GM20431 (cell line): ENCODE measurements around the gene CFLAR.

Experiments
- in situ Hi-C: fragments of 300-500 bp; cut with MseI, MboI; formaldehyde crosslinking; loops from one replicate; pipeline ENCODE4 v1.15.0; 2020; ENCODE audit warnings: low sequenced_read_pairs; ENCODE audit not compliant: unreplicated experiment

The CFLAR gene

DNA sequence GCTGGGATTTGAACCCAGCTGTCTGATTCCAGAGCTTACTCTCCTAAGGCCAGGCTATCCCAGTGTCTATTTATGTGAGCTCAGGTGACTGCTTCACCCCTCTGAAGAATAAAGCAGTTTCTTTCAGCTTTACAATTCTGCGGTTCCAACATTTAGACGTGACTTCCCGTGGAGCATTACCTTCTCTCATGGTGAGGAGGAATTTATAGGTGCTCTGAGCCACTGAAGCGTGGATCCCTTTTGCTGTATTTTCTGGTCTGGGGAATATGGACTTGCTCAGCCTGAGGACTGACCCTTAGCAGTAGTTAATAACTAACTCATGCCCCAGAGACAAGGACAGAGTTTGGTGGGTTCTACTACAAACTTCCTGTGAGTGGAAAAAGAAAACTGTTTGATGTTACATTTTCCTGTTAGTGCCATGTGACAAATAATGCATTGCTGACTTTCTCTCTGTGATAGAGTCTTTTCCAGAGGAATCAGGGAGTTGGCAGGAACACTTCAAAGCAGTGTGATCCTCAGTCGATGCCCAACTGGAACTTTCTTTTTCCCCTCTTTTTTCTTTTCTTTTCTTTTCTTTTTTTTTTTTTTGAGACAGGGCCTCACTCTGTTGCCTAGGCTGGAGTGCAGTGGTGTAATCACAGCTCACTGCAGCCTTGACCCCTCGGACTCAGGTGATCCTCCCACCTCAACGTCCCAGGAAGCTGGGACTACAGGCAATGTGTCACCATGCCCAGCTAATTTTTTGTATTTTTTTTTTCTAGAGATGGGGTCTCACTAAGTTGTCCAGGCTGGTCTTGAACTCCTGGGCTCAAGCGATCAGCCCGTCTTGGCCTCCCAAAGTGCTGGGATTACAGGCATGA, 88.9 kb downstream of the CFLAR start:
- in situ Hi-C loops = no loop called here

DNA sequence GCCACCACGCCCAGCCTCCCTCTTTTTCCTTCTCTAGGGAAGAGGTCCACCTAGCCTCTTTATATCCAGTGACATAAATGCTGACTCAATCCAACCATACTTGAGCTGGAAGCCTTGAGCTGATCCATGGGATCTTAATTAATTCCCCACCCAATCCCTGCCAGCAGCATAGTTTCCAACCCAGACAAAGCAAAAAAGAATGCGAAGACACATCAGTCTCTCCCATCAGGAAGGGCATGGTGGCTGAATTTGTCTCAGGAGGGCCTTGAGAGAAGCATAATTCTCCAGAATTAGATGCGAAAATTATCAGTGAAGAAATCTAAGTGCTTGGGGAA, 89.5 kb downstream of the CFLAR start:
- in situ Hi-C loops = no loop called here

DNA sequence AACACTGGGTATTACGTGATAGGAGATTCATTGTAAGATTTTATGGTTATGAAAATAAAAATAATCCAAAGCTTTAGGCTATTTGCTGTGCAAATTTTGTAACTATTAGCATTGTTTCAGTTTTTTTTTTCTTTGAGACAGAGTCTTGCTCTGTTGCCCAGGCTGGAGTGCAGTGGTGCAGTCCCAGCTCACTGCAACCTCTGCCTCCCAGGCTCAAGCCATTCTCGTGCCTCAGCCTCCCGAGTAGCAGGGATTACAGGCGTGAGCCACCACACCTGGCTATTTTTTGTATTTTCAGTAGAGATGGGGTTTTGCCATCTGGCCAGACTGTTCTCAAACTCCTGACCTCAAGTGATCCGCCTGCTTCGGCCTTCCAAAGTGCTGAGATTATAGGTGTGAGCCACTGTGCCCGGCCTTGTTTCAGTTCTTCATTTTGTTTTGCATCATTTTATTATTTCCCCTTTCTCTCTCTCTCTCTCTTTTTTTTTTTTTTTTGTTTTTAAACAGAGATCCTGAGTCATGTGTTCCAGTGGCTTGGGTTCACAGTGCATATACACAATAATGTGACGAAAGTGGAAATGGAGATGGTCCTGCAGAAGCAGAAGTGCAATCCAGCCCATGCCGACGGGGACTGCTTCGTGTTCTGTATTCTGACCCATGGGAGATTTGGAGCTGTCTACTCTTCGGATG, 92.7 kb downstream of the CFLAR start:
- in situ Hi-C loops = no loop called here

DNA sequence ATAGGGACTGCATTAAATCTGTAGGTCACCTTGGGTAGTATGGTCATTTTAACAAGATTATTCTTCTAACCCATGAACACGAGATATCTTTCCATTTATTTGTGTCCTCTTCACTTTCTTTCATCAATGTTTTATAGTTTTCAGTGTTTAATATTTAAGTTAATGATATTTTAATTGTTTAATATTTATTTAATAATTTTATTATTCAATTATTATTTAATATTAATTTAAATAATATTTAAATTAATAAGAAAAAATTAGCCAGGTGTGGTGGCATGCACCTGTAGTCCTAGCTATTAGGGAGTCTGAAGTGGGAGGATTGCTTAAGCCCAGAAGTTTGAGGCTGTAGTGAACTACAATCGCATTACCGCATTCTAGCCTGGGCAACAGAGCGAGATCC, 100.0 kb downstream of the CFLAR start:
- in situ Hi-C loops = no loop called here

DNA sequence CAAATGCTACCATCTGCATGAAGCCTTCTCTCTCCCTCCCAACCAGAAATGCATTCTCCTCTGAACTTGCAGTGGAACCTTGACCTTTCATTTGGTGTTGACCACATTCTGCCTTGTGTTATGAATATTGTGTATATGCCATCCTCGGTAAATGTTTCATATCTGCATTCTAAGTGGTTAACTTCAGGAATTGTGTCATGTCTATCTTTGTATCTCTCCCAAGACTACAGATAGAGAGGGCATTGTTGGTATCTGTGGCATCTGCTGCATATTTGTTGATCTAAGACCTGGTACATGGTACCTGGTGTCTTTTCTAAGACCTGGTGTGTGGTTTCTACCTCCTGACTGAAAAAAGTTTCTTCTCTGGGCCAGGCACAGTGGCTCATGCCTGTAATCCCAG, 101.0 kb downstream of the CFLAR start:
- in situ Hi-C loops = no loop called here

DNA sequence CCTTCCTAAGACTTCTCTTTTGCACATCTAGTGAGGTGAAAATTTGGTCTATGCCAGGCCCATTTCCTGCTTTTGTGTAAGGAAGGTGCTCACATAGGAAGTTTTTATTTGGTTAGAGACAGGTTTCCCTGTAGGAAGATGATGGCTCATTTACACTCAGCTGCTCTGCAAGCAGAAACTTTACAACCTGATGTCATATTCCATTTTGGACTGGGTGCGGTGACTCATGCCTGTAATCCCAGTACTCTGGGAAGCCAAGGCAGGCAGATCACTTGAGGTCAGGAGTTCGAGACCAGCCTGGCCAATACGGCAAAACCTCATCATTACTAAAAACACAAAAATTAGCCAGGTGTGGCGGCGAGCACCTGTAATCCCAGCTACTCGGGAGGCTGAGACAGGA, 102.8 kb downstream of the CFLAR start:
- in situ Hi-C loops = no loop called here

DNA sequence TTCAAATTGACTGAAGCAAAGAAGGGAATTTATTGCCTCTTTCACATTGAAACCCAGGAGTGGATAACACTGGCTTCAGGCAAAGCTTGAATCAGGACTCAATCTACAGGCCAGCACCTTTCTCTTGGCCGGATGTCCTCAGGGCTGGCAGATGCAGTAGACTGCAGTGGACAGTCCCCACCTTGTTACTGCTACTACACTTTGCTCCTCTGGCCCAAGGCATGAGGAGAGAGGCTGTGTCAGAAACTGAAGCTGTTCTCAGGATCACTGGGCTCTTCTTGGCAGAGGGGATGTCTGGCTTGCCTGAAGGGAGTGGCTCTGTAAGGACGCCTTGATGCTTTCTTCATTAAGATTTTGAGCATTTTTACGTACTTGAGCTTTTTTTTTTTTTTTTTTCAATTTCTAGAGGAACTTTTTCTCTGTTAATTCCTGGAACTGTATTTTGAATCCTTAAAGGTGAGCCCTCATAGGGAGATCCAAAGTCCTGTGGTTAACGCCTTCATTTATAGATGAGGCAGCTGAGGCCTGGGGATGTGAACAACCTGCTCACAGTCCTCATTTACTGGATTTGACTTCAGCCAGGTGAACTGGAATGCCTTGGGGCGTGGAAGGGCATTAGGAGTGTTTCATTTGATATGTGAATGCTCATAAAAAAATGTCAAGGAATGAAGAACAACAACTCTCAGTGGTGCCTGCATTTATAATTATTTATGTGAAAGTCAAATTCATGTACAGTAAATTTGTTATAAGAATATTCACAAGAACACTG, 103.5 kb downstream of the CFLAR start:
- in situ Hi-C loops = no loop called here

DNA sequence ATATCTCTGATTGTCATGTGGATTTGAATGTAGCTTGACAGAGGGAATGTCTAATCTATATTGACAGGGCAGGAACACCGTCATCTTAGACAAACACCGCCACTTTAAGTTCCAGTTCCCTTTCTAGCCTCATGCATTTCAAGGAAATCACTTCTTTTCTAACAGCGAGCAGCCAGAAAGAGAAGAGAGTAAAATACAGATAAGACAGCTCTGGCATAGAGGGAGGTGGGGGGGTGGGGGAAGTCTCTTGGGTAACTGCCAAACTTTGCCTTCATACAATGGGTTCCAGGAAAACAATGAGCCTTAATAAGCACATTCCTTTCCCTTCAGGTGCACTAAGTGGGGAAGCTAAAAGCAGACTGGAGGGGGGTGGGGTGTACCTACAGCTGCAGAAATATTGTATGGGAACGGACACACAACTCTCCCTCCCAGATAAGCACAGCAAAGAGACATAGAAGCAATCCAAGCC, 104.2 kb downstream of the CFLAR start:
- in situ Hi-C loops = no loop called here

DNA sequence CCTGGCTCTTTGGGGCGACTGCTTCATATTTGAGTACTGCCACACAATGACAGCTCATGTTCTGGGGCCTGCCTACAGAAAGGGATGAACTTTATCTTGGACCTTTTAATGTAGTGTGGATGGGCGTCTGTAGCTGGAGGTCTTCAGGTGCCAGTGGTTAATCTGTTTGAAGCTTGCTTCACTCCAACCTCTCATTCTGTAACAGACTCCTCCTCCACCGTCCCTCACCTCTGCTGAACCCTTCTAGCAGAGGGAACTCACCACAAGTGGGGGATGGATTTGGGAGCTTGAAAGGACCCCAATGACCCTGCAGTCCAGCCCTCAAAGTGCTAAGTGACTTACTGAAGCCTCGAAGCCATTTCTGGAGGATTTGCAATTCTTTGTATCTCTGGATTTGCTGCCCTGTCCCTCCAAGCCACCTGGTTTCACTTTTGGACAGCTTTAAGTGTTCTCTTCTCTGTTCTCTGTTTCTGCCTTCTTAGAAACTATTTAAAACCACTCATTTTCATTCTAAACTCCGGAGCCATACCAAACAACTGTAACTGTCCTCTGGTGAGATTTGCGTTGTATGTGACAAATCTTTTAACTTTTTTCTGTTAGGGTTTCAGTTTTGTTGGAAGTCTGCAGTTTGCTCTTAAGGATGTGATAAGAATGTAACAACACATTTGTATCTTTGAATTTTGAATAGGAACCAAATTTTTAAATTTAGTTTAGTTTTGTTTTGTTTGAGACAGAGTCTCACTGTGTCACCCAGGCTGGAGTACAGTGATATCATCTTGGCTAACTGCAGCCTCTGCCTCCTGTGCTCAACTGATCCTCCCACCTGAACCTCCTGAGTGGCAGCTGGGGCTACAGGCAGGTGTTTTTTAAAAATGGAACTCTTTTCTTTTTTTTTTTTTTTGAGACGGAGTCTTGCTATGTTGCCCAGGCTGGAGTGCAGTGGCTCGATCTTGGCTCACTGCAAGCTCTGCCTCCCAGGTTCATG, 107.4 kb downstream of the CFLAR start:
- in situ Hi-C loops = no loop called here
